Measurements from ENCODE around the gene PWWP2B. TPM values are rescaled to one million over a fixed set of nuclear protein-coding genes. Genes with fewer than 3 reads are reported as not detected.

Gene PWWP2B
- total RNA-seq, 1 experiment from 2014 or later = 12.2 TPM

GRCh38 chr10:132430231-132430743, 33.3 kb downstream of the PWWP2B start:
- Mint-ChIP-seq H3K4me3 (no peak overlapping the region), H3K27ac (peak overlapping the region; percentile 47), H3K9me3 (peaks cover 3% of the 10 kb centered on the region; the same call in 1 of the 2 replicates), H3K36me3 (no peaks in the 10 kb centered on the region), H3K27me3 (ENCODE audit: low read depth) (no peaks in the 10 kb centered on the region), H3K4me1 (no peaks in the 10 kb centered on the region)
- ATAC-seq (no peak), DNase-seq (ENCODE audit: low spot score) (no peak)
- ChIA-PET CTCF (interaction anchor here (1.5 kb wide), 1 partner anchor 25 kb away, joined by 5 read pairs; no protein-coding TSS in a partner anchor), POLR2A (no interaction called here)
- no peak for TF ChIP-seq JAZF1 (CRISPR knock-in tag; IDR thresholded peaks at IDR 0.05)
- TF ChIP-seq, protein P1, sequence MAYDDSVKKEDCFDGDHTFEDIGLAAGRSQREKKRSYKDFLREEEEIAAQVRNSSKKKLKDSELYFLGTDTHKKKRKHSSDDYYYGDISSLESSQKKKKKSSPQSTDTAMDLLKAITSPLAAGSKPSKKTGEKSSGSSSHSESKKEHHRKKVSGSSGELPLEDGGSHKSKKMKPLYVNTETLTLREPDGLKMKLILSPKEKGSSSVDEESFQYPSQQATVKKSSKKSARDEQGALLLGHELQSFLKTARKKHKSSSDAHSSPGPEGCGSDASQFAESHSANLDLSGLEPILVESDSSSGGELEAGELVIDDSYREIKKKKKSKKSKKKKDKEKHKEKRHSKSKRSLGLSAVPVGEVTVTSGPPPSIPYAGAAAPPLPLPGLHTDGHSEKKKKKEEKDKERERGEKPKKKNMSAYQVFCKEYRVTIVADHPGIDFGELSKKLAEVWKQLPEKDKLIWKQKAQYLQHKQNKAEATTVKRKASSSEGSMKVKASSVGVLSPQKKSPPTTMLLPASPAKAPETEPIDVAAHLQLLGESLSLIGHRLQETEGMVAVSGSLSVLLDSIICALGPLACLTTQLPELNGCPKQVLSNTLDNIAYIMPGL (CRISPR knock-in tag; IDR thresholded peaks at IDR 0.05) = no peak
- no peak for TF ChIP-seq AR (CRISPR knock-in tag; IDR thresholded peaks at IDR 0.05)
- no peak for TF ChIP-seq CREB1 (CRISPR knock-in tag; IDR thresholded peaks at IDR 0.05)
- TF ChIP-seq, protein P2, sequence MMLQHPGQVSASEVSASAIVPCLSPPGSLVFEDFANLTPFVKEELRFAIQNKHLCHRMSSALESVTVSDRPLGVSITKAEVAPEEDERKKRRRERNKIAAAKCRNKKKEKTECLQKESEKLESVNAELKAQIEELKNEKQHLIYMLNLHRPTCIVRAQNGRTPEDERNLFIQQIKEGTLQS (CRISPR knock-in tag; conservative IDR thresholded peaks at IDR 0.05) = no peak
- TF ChIP-seq KAT7 (CRISPR knock-in tag; IDR thresholded peaks at IDR 0.05; ENCODE audit: borderline replicate concordance) = no peak
- TF ChIP-seq ZNF138 (CRISPR knock-in tag; conservative IDR thresholded peaks at IDR 0.05) = no peak
- no peak for TF ChIP-seq ATF1 (CRISPR knock-in tag; IDR thresholded peaks at IDR 0.05)
- TF ChIP-seq, protein P3, sequence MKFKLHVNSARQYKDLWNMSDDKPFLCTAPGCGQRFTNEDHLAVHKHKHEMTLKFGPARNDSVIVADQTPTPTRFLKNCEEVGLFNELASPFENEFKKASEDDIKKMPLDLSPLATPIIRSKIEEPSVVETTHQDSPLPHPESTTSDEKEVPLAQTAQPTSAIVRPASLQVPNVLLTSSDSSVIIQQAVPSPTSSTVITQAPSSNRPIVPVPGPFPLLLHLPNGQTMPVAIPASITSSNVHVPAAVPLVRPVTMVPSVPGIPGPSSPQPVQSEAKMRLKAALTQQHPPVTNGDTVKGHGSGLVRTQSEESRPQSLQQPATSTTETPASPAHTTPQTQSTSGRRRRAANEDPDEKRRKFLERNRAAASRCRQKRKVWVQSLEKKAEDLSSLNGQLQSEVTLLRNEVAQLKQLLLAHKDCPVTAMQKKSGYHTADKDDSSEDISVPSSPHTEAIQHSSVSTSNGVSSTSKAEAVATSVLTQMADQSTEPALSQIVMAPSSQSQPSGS (CRISPR knock-in tag; IDR thresholded peaks at IDR 0.05; ENCODE audit: borderline replicate concordance, low read depth) = no peak
- no peak for TF ChIP-seq TP53 (CRISPR knock-in tag; IDR thresholded peaks at IDR 0.05)
- no peak for TF ChIP-seq CREM (CRISPR knock-in tag; IDR thresholded peaks at IDR 0.05)
- TF ChIP-seq SOX15 (CRISPR knock-in tag; IDR thresholded peaks at IDR 0.05) = no peak
- TF ChIP-seq ZMAT4 (CRISPR knock-in tag; IDR thresholded peaks at IDR 0.05) = no peak
- TF ChIP-seq, protein P4, sequence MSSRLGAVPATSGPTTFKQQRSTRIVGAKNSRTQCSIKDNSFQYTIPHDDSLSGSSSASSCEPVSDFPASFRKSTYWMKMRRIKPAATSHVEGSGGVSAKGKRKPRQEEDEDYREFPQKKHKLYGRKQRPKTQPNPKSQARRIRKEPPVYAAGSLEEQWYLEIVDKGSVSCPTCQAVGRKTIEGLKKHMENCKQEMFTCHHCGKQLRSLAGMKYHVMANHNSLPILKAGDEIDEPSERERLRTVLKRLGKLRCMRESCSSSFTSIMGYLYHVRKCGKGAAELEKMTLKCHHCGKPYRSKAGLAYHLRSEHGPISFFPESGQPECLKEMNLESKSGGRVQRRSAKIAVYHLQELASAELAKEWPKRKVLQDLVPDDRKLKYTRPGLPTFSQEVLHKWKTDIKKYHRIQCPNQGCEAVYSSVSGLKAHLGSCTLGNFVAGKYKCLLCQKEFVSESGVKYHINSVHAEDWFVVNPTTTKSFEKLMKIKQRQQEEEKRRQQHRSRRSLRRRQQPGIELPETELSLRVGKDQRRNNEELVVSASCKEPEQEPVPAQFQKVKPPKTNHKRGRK (CRISPR knock-in tag; IDR thresholded peaks at IDR 0.05; ENCODE audit: borderline replicate concordance) = no peak
- no peak for TF ChIP-seq GABPB1 (CRISPR knock-in tag; IDR thresholded peaks at IDR 0.05)
- TF ChIP-seq OVOL2 (CRISPR knock-in tag; IDR thresholded peaks at IDR 0.05; ENCODE audit: borderline replicate concordance) = no peak
- no peak for TF ChIP-seq ERG (CRISPR knock-in tag; IDR thresholded peaks at IDR 0.05)
- TF ChIP-seq, protein P5, sequence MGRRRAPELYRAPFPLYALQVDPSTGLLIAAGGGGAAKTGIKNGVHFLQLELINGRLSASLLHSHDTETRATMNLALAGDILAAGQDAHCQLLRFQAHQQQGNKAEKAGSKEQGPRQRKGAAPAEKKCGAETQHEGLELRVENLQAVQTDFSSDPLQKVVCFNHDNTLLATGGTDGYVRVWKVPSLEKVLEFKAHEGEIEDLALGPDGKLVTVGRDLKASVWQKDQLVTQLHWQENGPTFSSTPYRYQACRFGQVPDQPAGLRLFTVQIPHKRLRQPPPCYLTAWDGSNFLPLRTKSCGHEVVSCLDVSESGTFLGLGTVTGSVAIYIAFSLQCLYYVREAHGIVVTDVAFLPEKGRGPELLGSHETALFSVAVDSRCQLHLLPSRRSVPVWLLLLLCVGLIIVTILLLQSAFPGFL (CRISPR knock-in tag; IDR thresholded peaks at IDR 0.05; ENCODE audit: borderline replicate concordance) = no peak

Data from WTC11 (cell line).